Breast epithelium (tissue), 3 donors: Measurements from ENCODE around the gene TNFAIP8L1.

Experiments used
- POLR2A ChIP-seq: fragments of 450-650 bp; IDR thresholded peaks from one replicate; pipeline ENCODE4 v1.6.1; 2016; ENCODE audit warnings: antibody characterized with exemption, mild to moderate bottlenecking, moderate library complexity
- TF ChIP-seq, protein P1 (sequence below), 3 donors: fragments of 450-650 bp; IDR thresholded peaks; one replicate each; pipeline ENCODE4 v1.5.1; 2016 to 2017; ENCODE audit warnings: antibody characterized with exemption in 3 of 3, mild to moderate bottlenecking in 3 of 3, moderate library complexity in 3 of 3

DNA sequence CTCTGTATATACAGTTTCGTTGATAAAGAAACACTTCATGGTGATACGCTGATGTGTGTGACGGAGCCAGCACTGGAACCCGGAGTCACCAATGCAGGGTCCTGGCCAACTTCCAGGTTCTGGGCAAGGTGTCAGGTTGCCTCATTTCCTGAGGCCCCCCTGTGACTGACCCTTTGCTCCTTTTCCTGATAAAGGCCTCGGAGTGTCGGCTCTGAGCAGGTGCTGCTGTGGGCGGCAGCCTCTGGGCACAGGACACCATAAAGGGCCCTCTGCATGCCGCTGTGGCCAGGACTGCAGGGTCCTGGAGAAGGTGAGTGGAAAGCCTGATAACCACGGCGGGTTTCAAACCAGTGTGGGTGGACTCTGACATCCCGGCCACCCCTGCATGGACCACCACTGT lies 48.1 kb downstream of the TNFAIP8L1 start:
- TF ChIP-seq POLR2A: no peak
- TF ChIP-seq, protein P1, sequence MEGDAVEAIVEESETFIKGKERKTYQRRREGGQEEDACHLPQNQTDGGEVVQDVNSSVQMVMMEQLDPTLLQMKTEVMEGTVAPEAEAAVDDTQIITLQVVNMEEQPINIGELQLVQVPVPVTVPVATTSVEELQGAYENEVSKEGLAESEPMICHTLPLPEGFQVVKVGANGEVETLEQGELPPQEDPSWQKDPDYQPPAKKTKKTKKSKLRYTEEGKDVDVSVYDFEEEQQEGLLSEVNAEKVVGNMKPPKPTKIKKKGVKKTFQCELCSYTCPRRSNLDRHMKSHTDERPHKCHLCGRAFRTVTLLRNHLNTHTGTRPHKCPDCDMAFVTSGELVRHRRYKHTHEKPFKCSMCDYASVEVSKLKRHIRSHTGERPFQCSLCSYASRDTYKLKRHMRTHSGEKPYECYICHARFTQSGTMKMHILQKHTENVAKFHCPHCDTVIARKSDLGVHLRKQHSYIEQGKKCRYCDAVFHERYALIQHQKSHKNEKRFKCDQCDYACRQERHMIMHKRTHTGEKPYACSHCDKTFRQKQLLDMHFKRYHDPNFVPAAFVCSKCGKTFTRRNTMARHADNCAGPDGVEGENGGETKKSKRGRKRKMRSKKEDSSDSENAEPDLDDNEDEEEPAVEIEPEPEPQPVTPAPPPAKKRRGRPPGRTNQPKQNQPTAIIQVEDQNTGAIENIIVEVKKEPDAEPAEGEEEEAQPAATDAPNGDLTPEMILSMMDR (IDR thresholded peaks at IDR 0.05): no peak
